Gastroesophageal sphincter (tissue), 3 donors: Measurements from ENCODE around the gene EEF1A2.

ENCODE experiments used
- CTCF ChIP-seq, 4 experiments: fragments of 200-600 bp in 2 of 4; fragments of 450-650 bp in 2 of 4; sonication (generic) in 1 of 4; IDR thresholded peaks; one replicate each; pipeline ENCODE4 v1.5.1; 2017 to 2019; ENCODE audit warnings: antibody characterized with exemption in 4 of 4, mild to moderate bottlenecking in 2 of 4, moderate library complexity in 2 of 4
- EP300 ChIP-seq: sonication (generic); formaldehyde crosslinking; IDR thresholded peaks from one replicate; pipeline ENCODE4 v1.6.1; 2017; ENCODE audit warnings: antibody characterized with exemption, mild to moderate bottlenecking
- POLR2A ChIP-seq, 2 donors: fragments of 450-650 bp; IDR thresholded peaks; one replicate each; pipeline ENCODE4 v1.6.1; 2017; ENCODE audit warnings: antibody characterized with exemption in 2 of 2, mild to moderate bottlenecking in 2 of 2, moderate library complexity in 1 of 2
- POLR2AphosphoS5 ChIP-seq: sonication (generic); formaldehyde crosslinking; IDR thresholded peaks from one replicate; pipeline ENCODE4 v1.6.1; 2017; ENCODE audit warnings: antibody characterized with exemption

GRCh38 chr20:63522981-63523611, 24.2 kb upstream of the EEF1A2 start:
- TF ChIP-seq CTCF (IDR thresholded peaks at IDR 0.05) = no peak
- TF ChIP-seq EP300 = no peak
- TF ChIP-seq POLR2AphosphoS5 = no peak
- TF ChIP-seq POLR2A (IDR thresholded peaks at IDR 0.05) = no peak
